Fibroblast of upper back skin (primary cell): ENCODE results near the gene MTHFD1L.

ENCODE experiments used
- DNase-seq: peaks from one replicate; pipeline ENCODE4 v3.0.0-alpha.2; 2013

MTHFD1L gene

DNA sequence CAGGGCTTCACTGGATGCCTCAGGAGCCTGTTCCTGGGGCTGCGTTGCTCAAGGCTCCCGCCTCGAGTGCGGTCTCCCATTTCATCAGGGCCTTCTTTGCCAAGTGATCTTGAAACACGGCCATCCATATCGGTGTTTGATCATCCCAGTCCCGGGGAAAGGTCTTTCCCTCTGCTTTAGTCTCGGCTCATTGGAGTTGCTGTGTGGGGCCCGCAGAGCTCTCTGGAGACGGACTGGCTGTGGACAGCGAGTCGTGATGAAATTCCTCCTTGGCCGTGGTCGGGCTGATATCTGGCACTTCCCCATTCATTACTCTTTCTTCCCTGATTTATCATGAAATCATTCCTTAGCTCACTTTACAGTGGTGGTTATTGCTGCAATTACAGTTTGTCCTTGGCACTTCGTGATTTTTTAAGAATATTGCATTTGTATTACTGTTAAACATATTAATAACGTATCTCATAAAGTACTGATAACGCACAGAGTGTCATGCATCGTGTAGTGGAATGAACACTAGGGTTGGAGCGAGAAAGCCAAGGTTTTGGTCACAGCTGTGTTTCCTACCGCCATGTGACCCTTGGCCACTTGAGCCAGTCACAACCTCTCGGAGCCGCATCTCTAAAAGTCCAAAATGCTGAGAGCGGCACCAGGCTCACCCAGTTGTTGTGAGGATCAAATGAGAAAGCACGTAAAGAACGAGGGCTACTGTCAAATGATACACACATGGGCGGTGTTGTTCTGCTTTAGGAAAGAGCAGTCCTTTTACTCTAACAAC, 71.8 kb downstream of the MTHFD1L start:
- peak; percentile 82 for DNase-seq

- no peak for DNase-seq
Measured at GRCh38 chr6:150939399-150939798, 73.9 kb downstream of the MTHFD1L start.

DNA sequence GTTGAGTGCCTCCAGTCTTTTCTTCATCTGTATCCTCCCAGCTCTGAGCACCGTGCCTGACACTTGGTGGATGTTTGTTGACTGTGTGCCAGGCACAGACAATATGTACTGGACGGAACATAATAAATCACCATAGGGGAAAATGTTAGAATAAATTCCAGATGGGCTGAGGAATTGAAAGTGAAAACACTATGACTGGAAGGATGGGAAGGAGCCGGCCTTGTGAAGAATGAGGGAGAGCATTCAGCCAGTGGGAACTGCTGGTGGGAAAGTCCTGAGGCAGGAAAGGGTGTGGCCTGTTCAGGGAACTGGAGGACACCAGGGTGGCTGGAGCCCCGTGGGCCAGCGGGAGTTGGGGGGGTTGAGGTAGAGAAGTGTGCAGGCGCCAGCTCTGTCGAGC, 75.4 kb downstream of the MTHFD1L start:
- DNase-seq, result peak; percentile 92

DNA sequence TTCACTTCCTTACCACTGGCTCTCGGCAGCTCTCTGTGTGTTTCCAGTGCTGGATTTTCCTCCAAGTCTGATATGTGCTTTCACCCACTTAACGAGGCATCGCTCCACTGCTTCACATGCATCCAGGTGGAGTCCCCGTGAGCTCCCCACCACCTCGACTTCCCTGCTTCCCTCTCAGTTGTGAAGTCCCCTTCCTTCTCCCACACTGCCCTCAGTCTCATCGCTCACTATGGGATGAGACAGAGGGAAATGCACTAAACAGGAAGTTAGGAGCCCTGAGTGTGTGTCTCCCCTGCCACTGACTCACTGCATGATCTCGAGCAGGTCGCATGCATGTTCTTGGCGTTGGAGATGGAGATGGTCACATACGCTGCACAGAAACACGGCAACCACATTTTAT, 84.0 kb downstream of the MTHFD1L start:
- no peak for DNase-seq

GRCh38 chr6:150953851-150954250, 88.3 kb downstream of the MTHFD1L start:
- no peak for DNase-seq

- DNase-seq, result peak; percentile 12
Measured at GRCh38 chr6:150959166-150959565, 93.7 kb downstream of the MTHFD1L start.

DNA sequence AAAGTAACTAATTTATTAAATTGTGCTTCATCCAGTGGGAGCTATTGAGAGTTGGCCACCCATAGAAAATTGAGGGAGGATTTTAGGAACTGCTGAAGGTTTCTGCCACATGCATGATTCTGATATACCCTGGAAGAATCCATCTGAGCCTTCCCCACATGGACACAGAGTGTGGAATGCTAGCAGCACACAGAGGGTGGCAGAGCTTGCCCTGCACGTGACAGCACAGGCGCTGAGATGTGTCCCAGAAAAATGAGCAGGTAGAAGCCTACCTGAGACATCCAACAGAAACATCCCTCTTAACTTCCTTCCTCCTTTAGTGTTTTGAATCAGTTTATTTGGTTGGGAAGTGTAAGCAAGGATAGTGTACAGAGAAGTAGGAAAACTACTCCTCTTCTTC, 96.9 kb downstream of the MTHFD1L start:
- DNase-seq, result no peak

- no peak for DNase-seq
Measured at GRCh38 chr6:150964765-150965164, 99.3 kb downstream of the MTHFD1L start.

DNA sequence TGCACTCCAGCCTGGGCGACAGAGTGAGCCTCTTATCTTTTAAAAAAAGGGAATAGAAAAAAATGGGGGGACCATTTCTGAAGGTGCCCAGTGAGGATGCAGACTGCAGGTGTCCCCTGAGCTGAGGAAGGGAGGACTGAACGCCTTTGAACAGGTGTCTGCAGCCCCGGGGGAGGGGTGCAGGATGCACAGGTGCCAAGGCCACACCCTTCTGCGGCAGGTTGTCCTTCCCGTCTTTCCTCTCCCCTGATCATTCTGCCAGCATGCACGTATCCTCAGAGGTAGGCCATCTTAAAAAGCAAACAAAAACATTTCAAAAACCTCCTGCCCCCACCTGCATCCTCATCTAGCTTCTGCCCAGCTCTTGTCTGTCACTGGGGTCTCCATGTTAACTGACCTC, 101.3 kb downstream of the MTHFD1L start:
- DNase-seq, result no peak

DNA sequence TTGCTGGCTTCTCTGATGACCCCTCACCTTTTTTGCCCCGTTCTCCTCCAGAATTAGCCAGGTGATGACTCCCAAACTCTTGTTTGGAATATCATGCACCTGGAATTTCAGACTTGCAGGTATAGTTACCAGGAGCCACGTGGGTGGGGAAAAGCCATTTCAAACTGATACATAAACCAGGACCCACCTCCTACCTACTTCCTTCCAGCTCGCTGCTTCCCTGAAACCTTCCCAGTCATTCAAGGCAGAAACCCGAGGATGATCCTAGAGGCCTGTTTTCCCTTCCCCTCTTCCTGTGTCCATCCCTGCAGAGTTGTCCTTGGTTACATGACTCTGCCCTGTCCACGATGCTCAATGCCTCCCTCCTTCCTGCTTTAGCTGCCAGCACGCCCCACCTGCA, 101.9 kb downstream of the MTHFD1L start:
- no peak for DNase-seq

GRCh38 chr6:150967910-150968309, 102.4 kb downstream of the MTHFD1L start:
- DNase-seq, result no peak

- DNase-seq, result no peak
Measured at GRCh38 chr6:150969901-150970300, 104.4 kb downstream of the MTHFD1L start.

GRCh38 chr6:150971219-150971618, 105.7 kb downstream of the MTHFD1L start:
- no peak for DNase-seq

GRCh38 chr6:150975136-150975535, 109.6 kb downstream of the MTHFD1L start:
- DNase-seq, result no peak

- DNase-seq, result peak; percentile 15
Measured at GRCh38 chr6:150977281-150977680, 111.8 kb downstream of the MTHFD1L start.

DNA sequence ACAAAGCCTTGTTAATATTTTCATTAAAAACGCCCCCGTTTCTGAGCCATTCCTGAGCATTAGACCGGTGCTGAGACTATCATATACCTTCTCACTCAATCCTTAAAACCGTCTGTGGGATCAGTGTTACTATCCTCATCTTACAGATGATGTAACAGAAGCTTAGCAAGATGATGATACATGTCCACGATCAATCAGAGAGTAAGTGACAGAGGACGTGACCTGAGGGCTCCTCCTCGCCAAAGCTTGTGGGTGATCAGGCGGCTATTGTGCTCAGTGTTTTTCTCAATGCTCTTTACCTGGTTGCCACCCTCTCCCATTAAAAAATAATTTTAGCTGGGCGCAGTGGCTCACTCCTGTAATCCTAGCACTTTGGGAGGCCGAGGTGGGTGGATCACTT, 113.1 kb downstream of the MTHFD1L start:
- no peak for DNase-seq

DNA sequence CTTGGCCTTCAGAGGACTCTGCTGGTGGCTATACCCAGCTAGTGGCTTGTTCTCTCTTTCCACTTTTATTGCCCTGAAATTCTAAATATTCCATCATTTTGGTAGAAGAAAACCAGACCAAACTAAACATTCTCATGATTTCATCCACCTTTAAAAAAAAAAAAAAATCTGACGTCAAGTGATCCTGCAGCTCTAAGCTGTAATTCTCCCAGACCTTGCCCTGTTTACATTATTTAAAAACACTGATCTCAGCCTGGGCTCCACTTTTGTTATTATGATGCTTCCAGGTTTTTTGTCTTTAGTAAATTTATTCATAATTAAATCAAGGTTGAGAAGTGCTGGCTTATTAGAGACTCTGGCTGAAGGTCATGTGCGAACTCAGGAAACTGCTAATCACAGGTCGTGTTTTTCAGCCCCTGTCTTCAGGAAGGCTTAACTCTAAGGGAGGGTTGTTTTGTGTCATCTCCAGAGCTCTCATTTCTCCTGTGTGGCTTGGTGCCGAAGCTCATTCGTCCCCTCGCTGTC, 114.4 kb downstream of the MTHFD1L start:
- DNase-seq, result no peak

GRCh38 chr6:150981095-150981494, 115.6 kb downstream of the MTHFD1L start:
- peak; percentile 13 for DNase-seq

GRCh38 chr6:150981669-150982068, 116.2 kb downstream of the MTHFD1L start:
- DNase-seq, result no peak

DNA sequence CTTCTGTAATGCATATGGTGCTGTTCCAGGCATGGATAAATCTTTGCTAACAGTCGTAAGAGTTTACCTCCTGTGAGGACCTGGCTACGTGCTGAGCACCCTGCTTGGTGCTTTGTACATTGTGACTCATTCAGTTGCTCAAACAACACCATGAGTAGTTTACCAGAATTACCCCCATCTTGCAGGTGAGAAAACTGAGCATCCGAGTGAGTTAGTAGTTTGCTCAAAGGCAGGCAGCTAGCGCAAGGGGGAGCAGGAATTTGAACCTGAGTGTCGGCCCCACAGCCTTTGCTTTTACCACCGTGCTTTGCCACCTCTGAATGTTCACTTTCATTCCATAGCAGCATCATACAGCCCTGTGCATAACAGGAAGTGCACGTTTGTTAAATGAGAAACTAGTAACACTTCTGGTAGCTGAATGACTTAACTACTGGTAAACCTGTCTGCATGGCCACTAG, 121.9 kb downstream of the MTHFD1L start:
- no peak for DNase-seq

DNA sequence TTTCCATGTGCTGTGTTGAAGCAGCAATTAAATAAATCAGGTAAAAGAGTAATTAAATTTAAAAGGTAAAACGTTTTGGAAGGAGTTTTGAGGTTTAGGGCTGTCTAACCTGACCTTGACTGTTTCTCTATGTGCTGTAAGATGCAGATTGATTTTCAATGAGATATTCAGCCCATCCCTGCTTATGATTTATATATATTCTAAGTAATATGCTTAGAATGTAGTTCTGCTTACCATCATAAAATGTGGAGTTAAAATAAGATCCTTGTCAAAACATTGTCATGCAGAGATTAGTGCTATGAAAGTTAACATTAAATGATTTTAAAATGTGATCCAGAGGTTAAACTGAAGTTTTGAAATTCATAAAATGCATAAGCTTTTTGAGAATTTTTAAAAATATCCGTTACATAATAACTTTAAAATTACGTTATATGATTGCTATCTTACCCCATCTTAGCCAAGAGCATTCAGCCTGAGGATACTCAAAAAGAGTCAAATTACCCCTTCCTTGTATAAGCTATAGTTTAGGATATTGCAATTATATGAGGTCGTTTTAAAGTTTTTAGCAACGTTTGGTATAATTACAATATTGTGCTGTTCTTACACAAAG, 122.5 kb downstream of the MTHFD1L start:
- DNase-seq, result no peak

DNA sequence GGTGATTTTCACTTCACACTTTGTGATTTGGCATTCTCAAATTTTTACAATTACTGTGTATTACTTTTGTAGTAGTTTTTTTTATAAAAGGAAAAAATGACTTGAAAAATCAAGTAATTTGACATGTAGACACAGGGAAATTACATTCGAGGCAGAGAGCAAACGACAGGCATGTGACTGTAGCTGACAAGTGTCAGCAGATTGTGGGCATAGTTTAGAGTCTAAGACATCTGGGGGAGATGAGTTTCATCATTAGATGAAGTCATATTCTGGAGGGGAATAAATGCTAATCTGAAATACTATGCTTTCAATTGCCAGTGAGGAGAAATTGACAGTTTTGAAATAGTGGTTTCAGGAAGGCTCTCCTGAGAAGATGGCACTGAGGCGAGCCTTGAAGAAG, 126.0 kb downstream of the MTHFD1L start:
- no peak for DNase-seq

DNA sequence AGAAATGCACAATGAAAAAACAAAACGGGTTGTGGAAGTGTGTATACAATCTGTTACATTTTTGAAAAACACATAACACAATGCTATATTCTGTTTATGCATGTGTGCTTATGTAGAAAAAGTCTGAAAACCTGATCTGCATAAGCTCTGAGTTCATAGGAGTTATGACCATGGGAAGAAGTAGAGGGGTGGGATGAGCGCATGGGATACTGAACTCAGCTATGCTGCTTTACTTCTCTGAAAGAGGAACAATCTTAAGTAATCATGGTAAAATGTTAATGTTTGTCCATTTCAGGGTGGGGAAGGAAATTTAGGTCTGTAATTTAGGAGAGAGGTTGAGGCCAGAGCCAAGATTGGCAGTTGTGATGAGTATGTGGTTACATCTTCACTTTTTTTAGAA, 126.8 kb downstream of the MTHFD1L start:
- no peak for DNase-seq

- no peak for DNase-seq
Measured at GRCh38 chr6:150992703-150993102, 127.2 kb downstream of the MTHFD1L start.
